K562 (cell line): Measurements from ENCODE around the gene LRRC57. TPM values are rescaled to one million over a fixed set of nuclear protein-coding genes. Genes with fewer than 3 reads are reported as not detected.

ENCODE experiments used
- ARID1B ChIP-seq: fragments of 450-650 bp; IDR thresholded peaks from 2 replicates; pipeline ENCODE4 v1.6.1; 2016; ENCODE audit warnings: antibody characterized with exemption, mild to moderate bottlenecking, inconsistent platforms
- ARNT ChIP-seq, 2 experiments: fragments of 450-650 bp; IDR thresholded peaks; 2 replicates each; pipeline ENCODE4 v1.6.1; 2016; ENCODE audit warnings: mild to moderate bottlenecking in 1 of 2
- ATF6 ChIP-seq: sonication (generic); formaldehyde crosslinking; IDR thresholded peaks from 2 replicates; pipeline ENCODE4 v1.4.0; 2020; ENCODE audit warnings: mild to moderate bottlenecking, missing genetic modification reagents
- ATF7 ChIP-seq: fragments of 450-650 bp; IDR thresholded peaks from 2 replicates; pipeline ENCODE4 v1.7.1; 2014; ENCODE audit warnings: mild to moderate bottlenecking, moderate library complexity
- ETV6 ChIP-seq, 3 experiments: fragments of 150-350 bp in 1 of 3; sonication (generic) in 1 of 3; formaldehyde crosslinking in 1 of 3; IDR thresholded peaks; 2 replicates each; pipeline versions ENCODE4 v1.6.1 to v1.8.0; 2014 to 2022; ENCODE audit warnings: borderline replicate concordance in 2 of 3, low read depth in 2 of 3, antibody characterized with exemption in 1 of 3, low read length in 1 of 3, mild to moderate bottlenecking in 1 of 3, missing genetic modification reagents in 1 of 3
- HMBOX1 ChIP-seq: sonication (generic); IDR thresholded peaks from 2 replicates; pipeline ENCODE4 v1.6.1; 2016
- ILK ChIP-seq: fragments of 450-650 bp; IDR thresholded peaks from 2 replicates; pipeline ENCODE4 v1.6.1; 2016; ENCODE audit warnings: missing genetic modification characterization, low read depth, mild to moderate bottlenecking, missing compliant biosample characterization, moderate library complexity, borderline replicate concordance
- KDM2B ChIP-seq: fragments of 250-450 bp; sonication (Bioruptor Pico); IDR thresholded peaks from 2 replicates; pipeline ENCODE4 v1.8.0; 2021; ENCODE audit warnings: mild to moderate bottlenecking, moderate library complexity
- MAZ ChIP-seq, 2 experiments: fragments of 450-650 bp in 1 of 2; sonication (generic) in 1 of 2; formaldehyde crosslinking; IDR thresholded peaks in 1 of 2; conservative IDR thresholded peaks in 1 of 2; 2 replicates each; pipeline versions ENCODE4 v1.4.0 to v1.5.0; 2020; ENCODE audit warnings: mild to moderate bottlenecking in 1 of 2, missing genetic modification reagents in 1 of 2
- NR2F6 ChIP-seq: fragments of 450-650 bp; formaldehyde crosslinking; IDR thresholded peaks from 2 replicates; pipeline ENCODE4 v1.4.0; 2020; ENCODE audit warnings: mild to moderate bottlenecking
- NUFIP1 ChIP-seq: fragments of 450-650 bp; IDR thresholded peaks from 2 replicates; pipeline ENCODE4 v1.6.1; 2018; ENCODE audit not compliant: partially characterized antibody
- PHF20 ChIP-seq: fragments of 450-650 bp; IDR thresholded peaks from 2 replicates; pipeline ENCODE4 v1.6.1; 2018; ENCODE audit not compliant: partially characterized antibody
- SRSF1 ChIP-seq: fragments of 200-400 bp; formaldehyde crosslinking; IDR thresholded peaks from 2 replicates; pipeline ENCODE4 v1.6.1; 2017; ENCODE audit warnings: mild to moderate bottlenecking, low read depth, low read length, moderate library complexity
- SRSF7 ChIP-seq: fragments of 200-400 bp; formaldehyde crosslinking; optimal IDR thresholded peaks from 2 replicates; pipeline ENCODE3; 2017; ENCODE audit warnings: mild to moderate bottlenecking, low read depth, low read length
- ZNF23 ChIP-seq: fragments of 250-450 bp; sonication (Bioruptor Pico); IDR thresholded peaks from 2 replicates; pipeline ENCODE4 v1.4.0; 2020; ENCODE audit warnings: mild to moderate bottlenecking
- ZNF282 ChIP-seq: sonication (generic); formaldehyde crosslinking; IDR thresholded peaks from 2 replicates; pipeline ENCODE4 v1.8.1; 2023; ENCODE audit warnings: missing genetic modification reagents
- ZNF79 ChIP-seq: fragments of 250-450 bp; sonication (Bioruptor Pico); IDR thresholded peaks from 2 replicates; pipeline ENCODE4 v1.4.0; 2020; ENCODE audit warnings: low read depth, mild to moderate bottlenecking, moderate library complexity
- polyA plus RNA-seq, 8 experiments: library from polyadenylated mRNA; depleted of rRNA in 4 of 8; stranded (reverse) in 5 of 8; unstranded in 3 of 8; fragments of >200 nt; fragmentation: Nextera tagmentation in 2 of 8; fragmentation: Illumina TruSeq in 1 of 8; extraction: Ambion mirVana in 2 of 8; extraction: Trizol in 1 of 8; gene quantifications; 2 replicates each; pipeline versions ENCODE4 v1.2.1 to v1.2.3, GENCODE V29; 2011 to 2014; ENCODE audit warnings: inconsistent platforms in 1 of 8, missing spikeins in 1 of 8
- total RNA-seq, 7 experiments: library from RNA; depleted of rRNA in 6 of 7; stranded (reverse); fragments of >200 nt in 6 of 7; fragmentation: Illumina TruSeq in 2 of 7; extraction: Trizol in 2 of 7; gene quantifications; 2 replicates each; pipeline versions ENCODE4 v1.2.1 to v1.2.3, GENCODE V29; 2011 to 2021; ENCODE audit warnings: low replicate concordance in 1 of 7
- TF ChIP-seq, protein P1 (sequence below): fragments of 250-450 bp; sonication (Bioruptor Pico); IDR thresholded peaks from 2 replicates; pipeline ENCODE4 v1.8.0; 2022; ENCODE audit warnings: inconsistent platforms
- TF ChIP-seq, protein P2 (sequence below): sonication (generic); formaldehyde crosslinking; IDR thresholded peaks from 2 replicates; pipeline ENCODE4 v1.8.0; 2022; ENCODE audit warnings: missing genetic modification reagents, mild to moderate bottlenecking, borderline replicate concordance

Gene LRRC57
- total and polyA plus RNA-seq, 9 of the 15 experiments (the other 6 are each of a cell fraction or from before 2014, with no cell fraction given) = 3.9 to 20.4 (median 14.8) TPM

DNA sequence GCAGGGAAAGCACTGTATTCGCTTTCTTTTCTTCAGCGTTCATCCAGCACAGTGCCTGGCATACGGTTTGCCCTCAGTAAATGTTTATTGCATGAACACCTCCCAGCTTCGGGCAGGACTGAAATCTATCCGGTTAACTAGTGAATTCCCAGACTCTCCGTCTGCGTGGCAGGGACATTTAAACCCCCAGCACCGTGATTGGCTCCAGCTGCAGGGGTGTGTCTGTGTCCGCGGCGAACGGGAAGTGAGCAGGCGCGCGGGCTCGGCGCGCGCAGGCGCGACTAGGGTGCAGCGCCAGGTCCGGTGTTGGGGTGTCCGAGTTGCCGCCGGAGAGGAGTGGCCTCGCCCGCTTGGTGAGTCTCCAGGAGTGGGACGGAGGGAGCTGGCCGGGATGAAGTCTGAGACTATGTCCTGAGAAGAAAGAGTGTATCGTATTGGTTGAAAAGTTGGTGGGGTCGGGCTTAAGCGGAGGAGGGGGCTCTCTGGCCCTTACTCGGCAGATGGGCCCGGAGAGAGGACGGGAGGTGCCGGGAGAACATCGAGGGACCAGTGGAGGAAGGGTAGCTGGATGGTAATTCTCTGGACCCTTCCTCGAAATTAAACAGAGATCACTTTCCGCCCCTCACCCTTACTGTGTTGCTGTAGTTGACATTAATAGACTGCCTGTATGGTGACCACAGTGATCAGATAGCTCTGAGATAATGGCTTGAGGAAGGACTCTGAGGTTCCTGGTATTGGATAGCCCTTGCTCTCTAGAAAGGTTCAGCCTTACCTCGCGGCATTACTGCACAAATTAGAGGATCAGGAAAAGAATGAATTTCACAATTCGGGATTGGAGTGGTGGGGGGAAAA, 53.0 kb downstream of the LRRC57 start, which contains the start of gene SNAP23 (continued):
- TF ChIP-seq ETV6 (IDR thresholded peaks at IDR 0.05; ENCODE audit: borderline replicate concordance in 1 of 2, low read depth in 2 of 2, low read length in 1 of 2) = no peak
- TF ChIP-seq ETV6 (CRISPR knock-in tag; IDR thresholded peaks at IDR 0.05; ENCODE audit: borderline replicate concordance) = no peak
- TF ChIP-seq SRSF7 = no peak
- TF ChIP-seq HMBOX1 = peak; percentile 50
- no peak for TF ChIP-seq KDM2B (CRISPR knock-in tag)
- peak in 1 of 2 experiments; percentile 28; a peak in 1 of 4 replicates for TF ChIP-seq MAZ (CRISPR knock-in tag; conservative IDR thresholded peaks at IDR 0.05 in 1 of 2, IDR thresholded peaks at IDR 0.05 in 1 of 2)
- peak; percentile 56 for TF ChIP-seq ARID1B
- no peak for TF ChIP-seq ZNF282 (CRISPR knock-in tag)
- TF ChIP-seq ILK (tag) = no peak
- TF ChIP-seq, protein P1, sequence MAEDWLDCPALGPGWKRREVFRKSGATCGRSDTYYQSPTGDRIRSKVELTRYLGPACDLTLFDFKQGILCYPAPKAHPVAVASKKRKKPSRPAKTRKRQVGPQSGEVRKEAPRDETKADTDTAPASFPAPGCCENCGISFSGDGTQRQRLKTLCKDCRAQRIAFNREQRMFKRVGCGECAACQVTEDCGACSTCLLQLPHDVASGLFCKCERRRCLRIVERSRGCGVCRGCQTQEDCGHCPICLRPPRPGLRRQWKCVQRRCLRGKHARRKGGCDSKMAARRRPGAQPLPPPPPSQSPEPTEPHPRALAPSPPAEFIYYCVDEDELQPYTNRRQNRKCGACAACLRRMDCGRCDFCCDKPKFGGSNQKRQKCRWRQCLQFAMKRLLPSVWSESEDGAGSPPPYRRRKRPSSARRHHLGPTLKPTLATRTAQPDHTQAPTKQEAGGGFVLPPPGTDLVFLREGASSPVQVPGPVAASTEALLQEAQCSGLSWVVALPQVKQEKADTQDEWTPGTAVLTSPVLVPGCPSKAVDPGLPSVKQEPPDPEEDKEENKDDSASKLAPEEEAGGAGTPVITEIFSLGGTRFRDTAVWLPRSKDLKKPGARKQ (CRISPR knock-in tag) = no peak
- peak; percentile 53; the same call in 1 of the 2 replicates for TF ChIP-seq ATF7
- TF ChIP-seq PHF20 = peak; percentile 13
- no peak for TF ChIP-seq NR2F6 (CRISPR knock-in tag)
- TF ChIP-seq ZNF79 = no peak
- peak in 1 of 2 experiments; percentile 63; a peak in 2 of 4 replicates for TF ChIP-seq ARNT (IDR thresholded peaks at IDR 0.05)
- TF ChIP-seq NUFIP1 = no peak
- no peak for TF ChIP-seq ZNF23 (CRISPR knock-in tag)
- TF ChIP-seq, protein P2, sequence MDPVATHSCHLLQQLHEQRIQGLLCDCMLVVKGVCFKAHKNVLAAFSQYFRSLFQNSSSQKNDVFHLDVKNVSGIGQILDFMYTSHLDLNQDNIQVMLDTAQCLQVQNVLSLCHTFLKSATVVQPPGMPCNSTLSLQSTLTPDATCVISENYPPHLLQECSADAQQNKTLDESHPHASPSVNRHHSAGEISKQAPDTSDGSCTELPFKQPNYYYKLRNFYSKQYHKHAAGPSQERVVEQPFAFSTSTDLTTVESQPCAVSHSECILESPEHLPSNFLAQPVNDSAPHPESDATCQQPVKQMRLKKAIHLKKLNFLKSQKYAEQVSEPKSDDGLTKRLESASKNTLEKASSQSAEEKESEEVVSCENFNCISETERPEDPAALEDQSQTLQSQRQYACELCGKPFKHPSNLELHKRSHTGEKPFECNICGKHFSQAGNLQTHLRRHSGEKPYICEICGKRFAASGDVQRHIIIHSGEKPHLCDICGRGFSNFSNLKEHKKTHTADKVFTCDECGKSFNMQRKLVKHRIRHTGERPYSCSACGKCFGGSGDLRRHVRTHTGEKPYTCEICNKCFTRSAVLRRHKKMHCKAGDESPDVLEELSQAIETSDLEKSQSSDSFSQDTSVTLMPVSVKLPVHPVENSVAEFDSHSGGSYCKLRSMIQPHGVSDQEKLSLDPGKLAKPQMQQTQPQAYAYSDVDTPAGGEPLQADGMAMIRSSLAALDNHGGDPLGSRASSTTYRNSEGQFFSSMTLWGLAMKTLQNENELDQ (CRISPR knock-in tag) = no peak
- TF ChIP-seq ATF6 = no peak
- no peak for TF ChIP-seq SRSF1
